Measurements from ENCODE around the gene CDCA4.

DNA sequence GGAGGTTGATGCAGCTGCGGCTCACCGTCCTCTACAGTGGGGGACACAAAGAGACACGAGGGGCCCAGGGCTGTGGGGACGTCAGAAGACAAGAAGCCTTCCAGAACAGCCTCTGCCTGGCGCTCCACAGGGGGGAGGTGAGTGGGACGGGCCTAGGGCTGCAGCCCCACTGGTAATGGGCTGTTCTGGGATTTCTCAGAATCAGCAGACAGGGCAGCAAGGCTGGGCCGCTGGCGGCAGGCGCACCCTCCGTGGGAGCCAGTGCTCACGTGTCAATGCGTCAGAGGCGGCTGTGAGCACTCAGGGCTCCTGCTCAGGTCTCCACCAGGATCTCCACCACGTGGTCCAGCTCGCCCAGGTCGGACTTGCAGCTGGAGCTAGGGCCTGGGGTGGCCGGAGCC lies 10.0 kb downstream of the CDCA4 start:
- TF ChIP-seq, protein P1, sequence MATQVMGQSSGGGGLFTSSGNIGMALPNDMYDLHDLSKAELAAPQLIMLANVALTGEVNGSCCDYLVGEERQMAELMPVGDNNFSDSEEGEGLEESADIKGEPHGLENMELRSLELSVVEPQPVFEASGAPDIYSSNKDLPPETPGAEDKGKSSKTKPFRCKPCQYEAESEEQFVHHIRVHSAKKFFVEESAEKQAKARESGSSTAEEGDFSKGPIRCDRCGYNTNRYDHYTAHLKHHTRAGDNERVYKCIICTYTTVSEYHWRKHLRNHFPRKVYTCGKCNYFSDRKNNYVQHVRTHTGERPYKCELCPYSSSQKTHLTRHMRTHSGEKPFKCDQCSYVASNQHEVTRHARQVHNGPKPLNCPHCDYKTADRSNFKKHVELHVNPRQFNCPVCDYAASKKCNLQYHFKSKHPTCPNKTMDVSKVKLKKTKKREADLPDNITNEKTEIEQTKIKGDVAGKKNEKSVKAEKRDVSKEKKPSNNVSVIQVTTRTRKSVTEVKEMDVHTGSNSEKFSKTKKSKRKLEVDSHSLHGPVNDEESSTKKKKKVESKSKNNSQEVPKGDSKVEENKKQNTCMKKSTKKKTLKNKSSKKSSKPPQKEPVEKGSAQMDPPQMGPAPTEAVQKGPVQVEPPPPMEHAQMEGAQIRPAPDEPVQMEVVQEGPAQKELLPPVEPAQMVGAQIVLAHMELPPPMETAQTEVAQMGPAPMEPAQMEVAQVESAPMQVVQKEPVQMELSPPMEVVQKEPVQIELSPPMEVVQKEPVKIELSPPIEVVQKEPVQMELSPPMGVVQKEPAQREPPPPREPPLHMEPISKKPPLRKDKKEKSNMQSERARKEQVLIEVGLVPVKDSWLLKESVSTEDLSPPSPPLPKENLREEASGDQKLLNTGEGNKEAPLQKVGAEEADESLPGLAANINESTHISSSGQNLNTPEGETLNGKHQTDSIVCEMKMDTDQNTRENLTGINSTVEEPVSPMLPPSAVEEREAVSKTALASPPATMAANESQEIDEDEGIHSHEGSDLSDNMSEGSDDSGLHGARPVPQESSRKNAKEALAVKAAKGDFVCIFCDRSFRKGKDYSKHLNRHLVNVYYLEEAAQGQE (IDR thresholded peaks at IDR 0.05; ENCODE audit: borderline replicate concordance), result no peak
- TF ChIP-seq, protein P2, sequence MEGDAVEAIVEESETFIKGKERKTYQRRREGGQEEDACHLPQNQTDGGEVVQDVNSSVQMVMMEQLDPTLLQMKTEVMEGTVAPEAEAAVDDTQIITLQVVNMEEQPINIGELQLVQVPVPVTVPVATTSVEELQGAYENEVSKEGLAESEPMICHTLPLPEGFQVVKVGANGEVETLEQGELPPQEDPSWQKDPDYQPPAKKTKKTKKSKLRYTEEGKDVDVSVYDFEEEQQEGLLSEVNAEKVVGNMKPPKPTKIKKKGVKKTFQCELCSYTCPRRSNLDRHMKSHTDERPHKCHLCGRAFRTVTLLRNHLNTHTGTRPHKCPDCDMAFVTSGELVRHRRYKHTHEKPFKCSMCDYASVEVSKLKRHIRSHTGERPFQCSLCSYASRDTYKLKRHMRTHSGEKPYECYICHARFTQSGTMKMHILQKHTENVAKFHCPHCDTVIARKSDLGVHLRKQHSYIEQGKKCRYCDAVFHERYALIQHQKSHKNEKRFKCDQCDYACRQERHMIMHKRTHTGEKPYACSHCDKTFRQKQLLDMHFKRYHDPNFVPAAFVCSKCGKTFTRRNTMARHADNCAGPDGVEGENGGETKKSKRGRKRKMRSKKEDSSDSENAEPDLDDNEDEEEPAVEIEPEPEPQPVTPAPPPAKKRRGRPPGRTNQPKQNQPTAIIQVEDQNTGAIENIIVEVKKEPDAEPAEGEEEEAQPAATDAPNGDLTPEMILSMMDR (IDR thresholded peaks at IDR 0.05; ENCODE audit: poor library complexity, severe bottlenecking), result no peak
- no peak for TF ChIP-seq POLR2AphosphoS5 (IDR thresholded peaks at IDR 0.05)
- TF ChIP-seq EP300 (conservative IDR thresholded peaks at IDR 0.05; ENCODE audit: poor library complexity, severe bottlenecking), result no peak
- TF ChIP-seq TAF1 (IDR thresholded peaks at IDR 0.05; ENCODE audit: low read depth), result no peak

Measured in neural cell (in vitro differentiated cells).